ENCODE measurements around the gene NFIA. TPM values are rescaled to one million over a fixed set of nuclear protein-coding genes. Genes with fewer than 3 reads are reported as not detected.

Gene NFIA
- polyA plus RNA-seq, 3 donors = 1.4 to 5.3 (median 2.4) TPM

DNA sequence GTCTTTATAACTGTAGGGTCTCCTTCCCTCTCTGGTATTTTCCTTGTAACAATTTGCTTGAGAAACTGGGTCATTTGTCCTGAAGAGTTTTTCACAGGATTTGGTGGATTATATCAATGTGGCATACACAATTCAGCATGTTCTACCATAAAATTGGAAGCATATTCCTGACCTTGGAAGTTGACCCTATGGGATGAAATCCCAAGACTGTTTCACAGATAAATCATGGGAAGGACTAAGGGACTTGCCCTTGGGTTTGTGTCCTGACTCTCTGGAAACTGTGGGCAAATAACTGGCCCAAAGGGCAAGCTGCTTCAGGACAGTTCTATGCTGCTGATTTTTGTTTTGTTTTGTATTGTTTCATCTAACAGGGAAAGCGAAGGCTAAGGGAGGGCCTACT lies 387.0 kb downstream of the NFIA start:
- peaks cover 0 to 5% (median 1%) of the 10 kb centered on the region in 3 donors for H3K27me3 Mint-ChIP-seq (ENCODE audit: low read depth in 3 of 3)
- WGBS (ENCODE audit: insufficient coverage) = no CpG with 5 or more reads among the region's 1 CpG
- peaks cover 0 to 3% (median 0%) of the 10 kb centered on the region in 7 donors for H3K9me3 Mint-ChIP-seq
- Histone ChIP-seq H3K27me3 (ENCODE audit: control insufficient read depth in 2 of 2, insufficient read depth in 2 of 2, low read length in 2 of 2) (no peaks in the 10 kb centered on the region), H3K4me1 (ENCODE audit: control insufficient read depth in 1 of 2, insufficient read depth in 2 of 2, low read length in 2 of 2) (no peaks in the 10 kb centered on the region), H3K9ac (ENCODE audit: insufficient read depth, low read length, poor library complexity, severe bottlenecking) (no peak overlapping the region), H3K4me3 (replicated peaks in 1 of 3; ENCODE audit: low read depth in 2 of 3, low read length in 3 of 3) (no peak overlapping the region), H2AFZ (ENCODE audit: insufficient read depth, low read depth, low read length, poor library complexity, severe bottlenecking) (no peak overlapping the region), H4K20me1 (ENCODE audit: insufficient read depth, low read length) (no peaks in the 10 kb centered on the region), H3K79me2 (ENCODE audit: insufficient read depth, low read length) (no peaks in the 10 kb centered on the region), H3K4me2 (replicated peaks; ENCODE audit: extremely low read depth, low read length, poor library complexity, severe bottlenecking) (no peak overlapping the region), H3K36me3 (replicated peaks in 1 of 2; ENCODE audit: control insufficient read depth in 1 of 2, insufficient read depth in 2 of 2, low read length in 2 of 2) (no peaks in the 10 kb centered on the region), H3K9me3 (replicated peaks in 1 of 2; ENCODE audit: control insufficient read depth in 1 of 2, insufficient read depth in 1 of 2, low read length in 2 of 2) (no peaks in the 10 kb centered on the region), H3K27ac (ENCODE audit: low read depth in 1 of 2, low read length in 2 of 2) (no peak overlapping the region)
- H3K4me3 Mint-ChIP-seq = no peak overlapping the region
- H3K36me3 Mint-ChIP-seq = no peaks in the 10 kb centered on the region
- no peak for DNase-seq
- no peaks in the 10 kb centered on the region for H3K4me1 Mint-ChIP-seq
- intact Hi-C loops (cut with micrococcal nuclease) = no loop called here
- TF ChIP-seq, protein P1, sequence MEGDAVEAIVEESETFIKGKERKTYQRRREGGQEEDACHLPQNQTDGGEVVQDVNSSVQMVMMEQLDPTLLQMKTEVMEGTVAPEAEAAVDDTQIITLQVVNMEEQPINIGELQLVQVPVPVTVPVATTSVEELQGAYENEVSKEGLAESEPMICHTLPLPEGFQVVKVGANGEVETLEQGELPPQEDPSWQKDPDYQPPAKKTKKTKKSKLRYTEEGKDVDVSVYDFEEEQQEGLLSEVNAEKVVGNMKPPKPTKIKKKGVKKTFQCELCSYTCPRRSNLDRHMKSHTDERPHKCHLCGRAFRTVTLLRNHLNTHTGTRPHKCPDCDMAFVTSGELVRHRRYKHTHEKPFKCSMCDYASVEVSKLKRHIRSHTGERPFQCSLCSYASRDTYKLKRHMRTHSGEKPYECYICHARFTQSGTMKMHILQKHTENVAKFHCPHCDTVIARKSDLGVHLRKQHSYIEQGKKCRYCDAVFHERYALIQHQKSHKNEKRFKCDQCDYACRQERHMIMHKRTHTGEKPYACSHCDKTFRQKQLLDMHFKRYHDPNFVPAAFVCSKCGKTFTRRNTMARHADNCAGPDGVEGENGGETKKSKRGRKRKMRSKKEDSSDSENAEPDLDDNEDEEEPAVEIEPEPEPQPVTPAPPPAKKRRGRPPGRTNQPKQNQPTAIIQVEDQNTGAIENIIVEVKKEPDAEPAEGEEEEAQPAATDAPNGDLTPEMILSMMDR (IDR thresholded peaks at IDR 0.05) = no peak
- no peak overlapping the region for H3K27ac Mint-ChIP-seq

- Histone ChIP-seq H4K20me1 (ENCODE audit: insufficient read depth, low read length) (no peaks in the 10 kb centered on the region), H3K27ac (ENCODE audit: low read depth in 1 of 2, low read length in 2 of 2) (no peak overlapping the region), H3K9ac (ENCODE audit: insufficient read depth, low read length, poor library complexity, severe bottlenecking) (no peak overlapping the region), H3K79me2 (ENCODE audit: insufficient read depth, low read length) (no peaks in the 10 kb centered on the region), H3K9me3 (replicated peaks in 1 of 2; ENCODE audit: control insufficient read depth in 1 of 2, insufficient read depth in 1 of 2, low read length in 2 of 2) (no peaks in the 10 kb centered on the region), H3K27me3 (ENCODE audit: control insufficient read depth in 2 of 2, insufficient read depth in 2 of 2, low read length in 2 of 2) (no peaks in the 10 kb centered on the region), H3K4me2 (replicated peaks; ENCODE audit: extremely low read depth, low read length, poor library complexity, severe bottlenecking) (no peak overlapping the region), H2AFZ (ENCODE audit: insufficient read depth, low read depth, low read length, poor library complexity, severe bottlenecking) (no peak overlapping the region), H3K4me3 (replicated peaks in 1 of 3; ENCODE audit: low read depth in 2 of 3, low read length in 3 of 3) (no peak overlapping the region), H3K4me1 (ENCODE audit: control insufficient read depth in 1 of 2, insufficient read depth in 2 of 2, low read length in 2 of 2) (no peaks in the 10 kb centered on the region), H3K36me3 (replicated peaks in 1 of 2; ENCODE audit: control insufficient read depth in 1 of 2, insufficient read depth in 2 of 2, low read length in 2 of 2) (no peaks in the 10 kb centered on the region)
- intact Hi-C loops (cut with micrococcal nuclease) = no loop called here
- TF ChIP-seq, protein P1 (IDR thresholded peaks at IDR 0.05) = no peak
- H3K27ac Mint-ChIP-seq = no peak overlapping the region
- no peaks in the 10 kb centered on the region for H3K36me3 Mint-ChIP-seq
- H3K27me3 Mint-ChIP-seq (ENCODE audit: low read depth in 3 of 3) = peaks cover 1 to 5% (median 2%) of the 10 kb centered on the region in 3 donors
- no peaks in the 10 kb centered on the region for H3K4me1 Mint-ChIP-seq
- 58% methylated on average over 3 of the region's 3 CpGs for WGBS (ENCODE audit: insufficient coverage)
- no peak overlapping the region for H3K4me3 Mint-ChIP-seq
- DNase-seq = no peak
- H3K9me3 Mint-ChIP-seq = peaks cover 0 to 3% (median 0%) of the 10 kb centered on the region in 7 donors
Measured at GRCh38 chr1:61472876-61473275, 390.5 kb downstream of the NFIA start.
